ENCODE measurements around the gene TASOR.

- TF ChIP-seq CTCF (IDR thresholded peaks at IDR 0.05; ENCODE audit: low read depth, low read length, missing input control) (no peak), RAD21 (IDR thresholded peaks at IDR 0.05) (no peak), ATF3 (IDR thresholded peaks at IDR 0.05) (no peak), NR2F2 (IDR thresholded peaks at IDR 0.05) (no peak), YY1 (IDR thresholded peaks at IDR 0.05) (no peak), REST (IDR thresholded peaks at IDR 0.05) (no peak), SP1 (IDR thresholded peaks at IDR 0.05) (no peak), JUND (IDR thresholded peaks at IDR 0.05) (no peak)
Measured at GRCh38 chr3:56691165-56692000, 8.3 kb upstream of the TASOR start.
